CD4-positive, alpha-beta memory T cell (primary cell): ENCODE measurements around the gene PMIS2. TPM values are rescaled to one million over a fixed set of nuclear protein-coding genes. Genes with fewer than 3 reads are reported as not detected.

ENCODE experiments used
- CTCF ChIA-PET: fragments of 350-600 bp; sonication (Branson Sonifier 250); formaldehyde crosslinking; loops from one replicate; lab custom pipeline; 2021; ENCODE audit warnings: inconsistent platforms; ENCODE audit not compliant: partially characterized antibody; lab: Charles Lee
- POLR2A ChIA-PET: fragments of 350-600 bp; sonication (Branson Sonifier 250); formaldehyde crosslinking; loops from one replicate; lab custom pipeline; 2021; ENCODE audit not compliant: partially characterized antibody; lab: Charles Lee
- DNase-seq, 5 donors: peaks; one replicate each; pipeline versions ENCODE4 v3.0.0 to v3.0.0-alpha.2; 2020 to 2022; ENCODE audit warnings: mixed read lengths in 1 of 5
- H3K27ac ChIP-seq: one replicate; pipeline ENCODE4 v1.7.0; 2013; ENCODE audit warnings: low read depth, low read length
- H3K27me3 ChIP-seq: 2 replicates; pipeline ENCODE4 v1.7.0; 2013; ENCODE audit warnings: mild to moderate bottlenecking, low read length, moderate library complexity; ENCODE audit not compliant: insufficient read depth
- H3K36me3 ChIP-seq: 2 replicates; pipeline ENCODE4 v1.7.0; 2013; ENCODE audit warnings: mild to moderate bottlenecking, low read length, moderate library complexity; ENCODE audit not compliant: insufficient read depth
- H3K4me1 ChIP-seq: 2 replicates; pipeline ENCODE4 v1.7.0; 2013; ENCODE audit warnings: mild to moderate bottlenecking, low read length, moderate library complexity; ENCODE audit not compliant: insufficient read depth
- H3K4me3 ChIP-seq, 2 donors: one replicate each; pipeline ENCODE4 v1.7.0; 2013; ENCODE audit warnings: low read length in 2 of 2, mild to moderate bottlenecking in 1 of 2
- H3K9me3 ChIP-seq, 2 donors: one replicate each; pipeline ENCODE4 v1.7.0; 2013; ENCODE audit warnings: low read length in 2 of 2, control low read depth in 1 of 2; ENCODE audit not compliant: control insufficient read depth in 1 of 2
- H3K27ac Mint-ChIP-seq, 7 donors: one replicate each; pipeline ENCODE4 v1.8.0; 2020 to 2021; ENCODE audit warnings: mixed read lengths in 7 of 7, mild to moderate bottlenecking in 6 of 7, inconsistent platforms in 3 of 7, moderate library complexity in 3 of 7
- H3K27me3 Mint-ChIP-seq, 2 donors: one replicate each; pipeline ENCODE4 v1.8.0; 2020 to 2021; ENCODE audit warnings: mixed read lengths in 2 of 2
- H3K36me3 Mint-ChIP-seq, 2 donors: one replicate each; pipeline ENCODE4 v1.8.0; 2020 to 2021; ENCODE audit warnings: mixed read lengths in 2 of 2, inconsistent platforms in 1 of 2, mild to moderate bottlenecking in 1 of 2
- H3K4me1 Mint-ChIP-seq, 4 donors: one replicate each; pipeline ENCODE4 v1.8.0; 2020 to 2021; ENCODE audit warnings: mixed read lengths in 4 of 4, mild to moderate bottlenecking in 1 of 4
- H3K4me3 Mint-ChIP-seq, 8 donors: one replicate each; pipeline ENCODE4 v1.8.0; 2020 to 2021; ENCODE audit warnings: mixed read lengths in 8 of 8, mild to moderate bottlenecking in 7 of 8, moderate library complexity in 6 of 8, inconsistent platforms in 3 of 8
- H3K9me3 Mint-ChIP-seq, 8 donors: one replicate each; pipeline ENCODE4 v1.8.0; 2020 to 2021; ENCODE audit warnings: mixed read lengths in 8 of 8, mild to moderate bottlenecking in 5 of 8, inconsistent platforms in 3 of 8, moderate library complexity in 1 of 8
- intact Hi-C: fragments of 100-400 bp; cut with micrococcal nuclease; formaldehyde crosslinking; loops from one replicate; pipeline ENCODE4 v1.15.1; 2023
- polyA plus RNA-seq, 2 donors: library from polyadenylated mRNA; unstranded; fragments of 300-500 nt; fragmentation: Illumina TruSeq; gene quantifications; one replicate each; pipeline ENCODE4 v1.2.3, GENCODE V29; 2021
- total RNA-seq, 2 experiments: library from RNA; stranded (reverse); gene quantifications; one replicate each; pipeline ENCODE4 v1.2.3, GENCODE V29; 2021

Gene PMIS2
- total and polyA plus RNA-seq, 4 experiments from 2014 or later = not detected

DNA sequence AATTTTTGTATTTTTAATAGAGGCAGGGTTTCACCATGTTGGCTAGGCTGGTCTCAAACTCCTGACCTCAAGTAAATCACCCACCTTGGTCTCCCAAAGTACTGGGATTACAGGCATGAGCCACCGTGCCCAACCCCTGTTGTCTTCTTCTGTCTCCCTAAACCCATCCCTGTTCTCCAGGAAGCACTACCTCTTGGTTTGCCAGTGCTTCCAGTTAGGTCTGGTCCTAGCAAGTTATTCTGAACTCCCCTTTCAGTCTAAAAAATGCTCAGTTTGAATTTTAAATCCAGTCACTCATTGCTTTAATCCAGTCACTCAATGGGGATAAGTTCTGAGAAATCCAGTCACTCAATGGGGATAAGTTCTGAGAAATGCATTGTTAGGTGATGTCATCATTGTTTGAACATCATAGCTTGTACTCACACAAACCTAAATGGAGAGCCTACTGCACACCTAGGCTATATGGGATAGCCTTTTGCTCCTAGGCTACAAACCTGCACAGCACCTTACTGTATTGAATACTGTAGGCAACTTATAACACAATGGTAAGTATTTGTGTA is 14.5 kb upstream of the PMIS2 start:
- intact Hi-C loops = no loop called here
- H3K9me3 ChIP-seq = peaks cover 0 to 5% of the 10 kb centered on the region in 2 donors
- CTCF ChIA-PET = no interaction called here
- no peaks in the 10 kb centered on the region for H3K36me3 ChIP-seq
- no peak for DNase-seq
- peaks cover 14 to 31% of the 10 kb centered on the region in 2 donors for H3K27me3 Mint-ChIP-seq
- POLR2A ChIA-PET = no interaction called here
- no peaks in the 10 kb centered on the region for H3K4me1 Mint-ChIP-seq
- H3K27me3 ChIP-seq = no peaks in the 10 kb centered on the region
- H3K4me3 ChIP-seq = no peak overlapping the region
- no peak overlapping the region for H3K4me3 Mint-ChIP-seq
- peaks cover 0 to 29% (median 21%) of the 10 kb centered on the region in 8 donors for H3K9me3 Mint-ChIP-seq
- no peaks in the 10 kb centered on the region for H3K4me1 ChIP-seq
- H3K27ac Mint-ChIP-seq = no peak overlapping the region
- H3K27ac ChIP-seq = no peak overlapping the region
- peaks cover 0 to 12% of the 10 kb centered on the region in 2 donors for H3K36me3 Mint-ChIP-seq

DNA sequence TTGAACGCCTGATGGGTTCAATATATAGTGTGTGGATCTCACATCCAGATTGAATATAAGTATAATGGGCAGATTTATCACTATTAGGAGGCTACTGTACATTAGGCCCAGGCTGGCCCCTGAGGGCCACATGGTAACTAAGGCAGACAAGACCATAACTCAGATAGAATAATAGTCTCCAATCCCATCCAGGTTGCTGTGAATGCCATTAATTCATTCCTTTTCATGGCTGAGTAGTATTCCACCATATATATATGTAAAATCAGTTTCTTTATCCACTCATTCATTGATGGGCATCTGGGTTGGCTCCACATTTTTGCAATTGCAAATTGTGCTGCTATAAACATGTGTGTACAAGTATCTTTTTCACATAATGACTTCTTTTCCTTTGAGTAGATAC is 8.1 kb upstream of the PMIS2 start:
- Mint-ChIP-seq H3K9me3 (peaks cover 0 to 46% (median 33%) of the 10 kb centered on the region in 8 donors), H3K27me3 (peaks cover 10% of the 10 kb centered on the region in 2 donors), H3K27ac (no peak overlapping the region), H3K4me3 (no peak overlapping the region), H3K36me3 (peaks cover 0 to 18% of the 10 kb centered on the region in 2 donors), H3K4me1 (no peaks in the 10 kb centered on the region)
- Histone ChIP-seq H3K27me3 (no peaks in the 10 kb centered on the region), H3K4me3 (no peak overlapping the region), H3K4me1 (no peaks in the 10 kb centered on the region), H3K36me3 (no peaks in the 10 kb centered on the region), H3K9me3 (peaks cover 0 to 10% of the 10 kb centered on the region in 2 donors), H3K27ac (no peak overlapping the region)
- intact Hi-C loops = no loop called here
- ChIA-PET CTCF (no interaction called here), POLR2A (no interaction called here)
- DNase-seq = no peak

DNA sequence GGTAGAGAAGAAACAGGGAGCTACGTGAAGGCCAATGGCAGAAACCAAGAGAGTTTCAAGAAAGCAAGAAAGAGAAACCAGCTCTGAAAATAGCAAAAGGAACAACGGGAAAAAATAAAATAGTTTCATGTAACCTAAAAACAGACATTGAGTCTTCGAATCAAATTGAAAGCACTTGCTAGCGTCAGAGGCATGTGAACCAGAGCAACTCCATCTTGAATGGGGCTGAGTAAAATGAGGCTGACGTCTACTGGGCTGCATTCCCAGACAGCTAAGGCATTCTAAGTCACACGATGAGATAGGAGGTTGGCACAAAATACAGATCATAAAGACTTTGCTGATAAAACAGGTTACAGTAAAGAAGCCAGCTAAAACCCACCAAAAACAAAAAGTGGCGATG is 7.3 kb upstream of the PMIS2 start:
- no peak overlapping the region for H3K27ac ChIP-seq
- peaks cover 0 to 10% of the 10 kb centered on the region in 2 donors for H3K9me3 ChIP-seq
- H3K36me3 Mint-ChIP-seq = peaks cover 0 to 18% of the 10 kb centered on the region in 2 donors
- H3K4me3 Mint-ChIP-seq = no peak overlapping the region
- H3K27ac Mint-ChIP-seq = no peak overlapping the region
- no peaks in the 10 kb centered on the region for H3K36me3 ChIP-seq
- ChIA-PET POLR2A (no interaction called here), CTCF (interaction anchor here (1.3 kb wide), 2 partner anchors 30 to 68 kb away, joined by 3 to 5 read pairs; no protein-coding TSS in a partner anchor)
- H3K27me3 ChIP-seq = no peaks in the 10 kb centered on the region
- no peak for DNase-seq
- H3K9me3 Mint-ChIP-seq = peaks cover 0 to 43% (median 31%) of the 10 kb centered on the region in 8 donors
- intact Hi-C loops = no loop called here
- H3K4me1 ChIP-seq = no peaks in the 10 kb centered on the region
- H3K27me3 Mint-ChIP-seq = peaks cover 10% of the 10 kb centered on the region in 2 donors
- no peaks in the 10 kb centered on the region for H3K4me1 Mint-ChIP-seq
- no peak overlapping the region for H3K4me3 ChIP-seq

DNA sequence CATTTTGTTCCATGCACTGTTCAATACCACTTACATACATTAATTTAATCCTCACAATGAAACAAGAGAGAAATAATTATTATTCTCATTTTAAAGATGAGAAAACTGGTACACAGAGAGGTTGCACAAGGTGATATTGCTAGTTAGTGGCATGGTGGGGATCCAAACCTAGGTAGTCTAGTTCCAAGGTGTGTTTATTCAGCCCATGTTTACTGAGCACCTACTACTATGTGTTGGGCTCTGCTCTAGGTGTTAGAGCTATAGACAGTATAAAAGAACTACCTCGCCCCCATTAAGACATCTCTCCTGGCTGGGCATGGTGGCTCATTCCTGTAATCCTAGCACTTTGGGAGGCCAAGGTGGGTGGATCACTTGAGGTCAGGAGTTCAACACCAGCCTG is 3.2 kb upstream of the PMIS2 start:
- intact Hi-C loops = no loop called here
- no peaks in the 10 kb centered on the region for H3K36me3 Mint-ChIP-seq
- H3K4me3 Mint-ChIP-seq = no peak overlapping the region
- ChIA-PET POLR2A (no interaction called here), CTCF (no interaction called here)
- peaks cover 7 to 15% of the 10 kb centered on the region in 2 donors for H3K27me3 Mint-ChIP-seq
- no peaks in the 10 kb centered on the region for H3K27me3 ChIP-seq
- H3K4me3 ChIP-seq = no peak overlapping the region
- no peak for DNase-seq
- no peaks in the 10 kb centered on the region for H3K4me1 Mint-ChIP-seq
- H3K36me3 ChIP-seq = no peaks in the 10 kb centered on the region
- H3K27ac ChIP-seq = no peak overlapping the region
- no peaks in the 10 kb centered on the region for H3K4me1 ChIP-seq
- no peak overlapping the region for H3K27ac Mint-ChIP-seq
- peaks cover 0 to 4% (median 2%) of the 10 kb centered on the region in 8 donors for H3K9me3 Mint-ChIP-seq
- H3K9me3 ChIP-seq = no peaks in the 10 kb centered on the region

DNA sequence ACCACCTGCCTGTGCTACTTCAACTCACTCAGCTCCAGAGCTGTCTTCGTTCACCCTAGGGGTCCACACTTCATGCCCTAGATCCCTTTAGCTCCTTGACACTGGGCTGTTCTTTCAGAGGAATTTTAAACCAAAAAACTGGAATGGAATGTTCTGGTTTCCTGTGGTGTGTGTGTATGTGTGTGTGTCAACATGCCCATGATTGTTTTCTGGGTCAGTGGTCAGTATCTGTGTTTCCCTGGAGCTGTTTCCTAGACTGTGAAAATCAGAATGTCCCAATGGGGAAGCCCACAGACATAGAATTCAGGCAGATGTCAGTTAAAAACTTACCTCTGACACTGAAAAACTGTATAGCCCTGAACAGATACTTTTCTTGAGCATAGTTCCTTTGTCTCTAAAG is 1.3 kb downstream of the PMIS2 start:
- Mint-ChIP-seq H3K4me3 (no peak overlapping the region), H3K9me3 (no peaks in the 10 kb centered on the region), H3K27me3 (peaks cover 5 to 8% of the 10 kb centered on the region in 2 donors), H3K4me1 (peaks cover 0 to 2% (median under 1%) of the 10 kb centered on the region in 4 donors), H3K27ac (no peak overlapping the region), H3K36me3 (no peaks in the 10 kb centered on the region)
- Histone ChIP-seq H3K36me3 (no peaks in the 10 kb centered on the region), H3K4me1 (no peaks in the 10 kb centered on the region), H3K27ac (no peak overlapping the region), H3K9me3 (no peaks in the 10 kb centered on the region), H3K4me3 (no peak overlapping the region), H3K27me3 (no peaks in the 10 kb centered on the region)
- intact Hi-C loops = no loop called here
- ChIA-PET CTCF (interaction anchor here (1.4 to 2.2 kb wide), 2 partner anchors 20 to 38 kb away, joined by 3 to 9 read pairs; no protein-coding TSS in a partner anchor), POLR2A (no interaction called here)
- DNase-seq = no peak

DNA sequence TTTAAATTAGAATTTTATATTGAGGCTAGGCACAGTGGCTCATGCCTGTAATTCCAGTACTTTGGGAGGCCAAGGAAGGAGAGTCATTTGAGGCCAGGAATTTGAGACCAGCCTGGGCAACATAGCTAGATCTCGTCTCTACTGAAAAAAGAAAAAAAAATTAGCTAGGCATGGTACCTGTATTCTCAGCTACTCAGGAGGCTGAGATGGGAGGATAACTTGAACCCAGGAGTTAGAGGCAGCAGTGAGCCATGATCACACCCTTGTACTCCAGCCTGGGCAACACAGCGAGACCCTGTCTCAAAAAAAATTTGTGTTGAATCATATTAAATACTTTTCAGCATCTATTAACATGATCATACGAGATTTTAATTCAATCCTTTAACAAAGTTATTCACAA is 4.9 kb downstream of the PMIS2 start:
- H3K4me3 ChIP-seq = no peak overlapping the region
- CTCF ChIA-PET = interaction anchor here (3.5 kb wide), 1 partner anchor 42 kb away, joined by 13 read pairs; no protein-coding TSS in a partner anchor
- no peak for DNase-seq
- POLR2A ChIA-PET = no interaction called here
- peaks cover 4 to 7% of the 10 kb centered on the region in 2 donors for H3K27me3 Mint-ChIP-seq
- no peaks in the 10 kb centered on the region for H3K4me1 ChIP-seq
- H3K27ac ChIP-seq = no peak overlapping the region
- H3K36me3 ChIP-seq = no peaks in the 10 kb centered on the region
- no peak overlapping the region for H3K27ac Mint-ChIP-seq
- H3K4me3 Mint-ChIP-seq = no peak overlapping the region
- no peaks in the 10 kb centered on the region for H3K27me3 ChIP-seq
- no peaks in the 10 kb centered on the region for H3K9me3 Mint-ChIP-seq
- H3K9me3 ChIP-seq = no peaks in the 10 kb centered on the region
- peaks cover 0 to 2% (median 1%) of the 10 kb centered on the region in 4 donors for H3K4me1 Mint-ChIP-seq
- intact Hi-C loops = no loop called here
- no peaks in the 10 kb centered on the region for H3K36me3 Mint-ChIP-seq

DNA sequence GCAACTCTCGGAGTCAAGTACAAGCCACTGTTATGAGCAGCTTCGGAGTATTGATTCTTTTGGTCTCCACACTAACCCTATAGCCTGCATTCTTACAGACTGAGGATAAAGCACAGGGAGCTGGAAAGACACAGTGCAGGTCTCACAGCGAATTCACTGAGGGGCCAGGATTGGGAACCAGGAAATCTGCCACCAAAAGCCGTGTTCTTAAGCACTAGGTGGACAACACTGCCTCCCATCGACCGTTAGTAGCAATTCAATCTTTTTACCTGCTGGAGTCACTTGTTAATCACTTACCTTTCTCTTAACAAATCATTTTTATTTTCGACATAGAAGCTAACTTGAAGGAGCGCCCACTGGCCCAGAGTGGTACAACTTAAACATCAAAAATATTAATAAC is 6.3 kb downstream of the PMIS2 start:
- no peaks in the 10 kb centered on the region for H3K4me1 ChIP-seq
- Mint-ChIP-seq H3K27me3 (peaks cover 3 to 4% of the 10 kb centered on the region in 2 donors), H3K4me1 (peaks cover 0 to 2% (median 1%) of the 10 kb centered on the region in 4 donors), H3K36me3 (no peaks in the 10 kb centered on the region), H3K4me3 (no peak overlapping the region), H3K27ac (no peak overlapping the region), H3K9me3 (no peaks in the 10 kb centered on the region)
- peak in 4 of 5 donors; percentile 14 to 34 (median 22) for DNase-seq
- intact Hi-C loops = loop anchor here (1.0 kb wide), 1 partner anchor 82 kb away; no protein-coding TSS in a partner anchor
- H3K4me3 ChIP-seq = no peak overlapping the region
- CTCF ChIA-PET = interaction anchor here (0.8 to 3.5 kb wide), 5 partner anchors 18 to 82 kb away, joined by 3 to 13 read pairs (median 5); partner anchors contain the start of gene COX6B1
- no peaks in the 10 kb centered on the region for H3K27me3 ChIP-seq
- no peaks in the 10 kb centered on the region for H3K36me3 ChIP-seq
- H3K27ac ChIP-seq = no peak overlapping the region
- no peaks in the 10 kb centered on the region for H3K9me3 ChIP-seq
- POLR2A ChIA-PET = interaction anchor here (0.8 kb wide), 1 partner anchor 82 kb away, joined by 3 read pairs; no protein-coding TSS in a partner anchor
